Measurements from ENCODE around the gene CTNNBL1. TPM values are rescaled to one million over a fixed set of nuclear protein-coding genes. Genes with fewer than 3 reads are reported as not detected.
A peak's percentile ranks its signal among the peaks of the same experiment; 100 is the strongest.

The CTNNBL1 gene
- total and polyA plus RNA-seq, 7 donors: 26.7 to 44.0 (median 37.9) TPM

GRCh38 chr20:37885593-37886503, 192.0 kb downstream of the CTNNBL1 start:
- DNase-seq: no peak
- Histone ChIP-seq H3K36me3 (ENCODE audit: insufficient read depth in 1 of 2, low read depth in 1 of 2) (no peaks in the 10 kb centered on the region), H3K4me3 (no peak overlapping the region), H3K4me1 (peaks cover 6% of the 10 kb centered on the region), H3K27ac (no peak overlapping the region), H3K9me3 (no peaks in the 10 kb centered on the region), H3K27me3 (ENCODE audit: insufficient read depth in 3 of 3, low read length in 2 of 3) (peaks cover 0 to 33% (median 5%) of the 10 kb centered on the region in 3 donors)
- 26 to 33% (median 32%) methylated on average over 31 to 32 of the region's 32 CpGs for WGBS, 3 donors
- TF ChIP-seq CTCF (IDR thresholded peaks at IDR 0.05): no peak
- intact Hi-C loops (cut with DNase I): no loop called here
- ATAC-seq: no peak

GRCh38 chr20:37886851-37887297, 193.0 kb downstream of the CTNNBL1 start:
- H3K36me3 ChIP-seq (ENCODE audit: insufficient read depth in 1 of 2, low read depth in 1 of 2): no peaks in the 10 kb centered on the region
- peaks cover 0 to 33% (median 4%) of the 10 kb centered on the region in 3 donors for H3K27me3 ChIP-seq (ENCODE audit: insufficient read depth in 3 of 3, low read length in 2 of 3)
- H3K9me3 ChIP-seq: no peaks in the 10 kb centered on the region
- ATAC-seq (peak in 1 of 4 donors; percentile 40), DNase-seq (peak in 1 of 2 donors; percentile 16)
- intact Hi-C loops (cut with DNase I): no loop called here
- H3K4me3 ChIP-seq: no peak overlapping the region
- 69 to 78% (median 71%) methylated on average over 4 of the region's 4 CpGs for WGBS, 3 donors
- TF ChIP-seq CTCF (IDR thresholded peaks at IDR 0.05): no peak
- no peak overlapping the region for H3K27ac ChIP-seq
- no peaks in the 10 kb centered on the region for H3K4me1 ChIP-seq

DNA sequence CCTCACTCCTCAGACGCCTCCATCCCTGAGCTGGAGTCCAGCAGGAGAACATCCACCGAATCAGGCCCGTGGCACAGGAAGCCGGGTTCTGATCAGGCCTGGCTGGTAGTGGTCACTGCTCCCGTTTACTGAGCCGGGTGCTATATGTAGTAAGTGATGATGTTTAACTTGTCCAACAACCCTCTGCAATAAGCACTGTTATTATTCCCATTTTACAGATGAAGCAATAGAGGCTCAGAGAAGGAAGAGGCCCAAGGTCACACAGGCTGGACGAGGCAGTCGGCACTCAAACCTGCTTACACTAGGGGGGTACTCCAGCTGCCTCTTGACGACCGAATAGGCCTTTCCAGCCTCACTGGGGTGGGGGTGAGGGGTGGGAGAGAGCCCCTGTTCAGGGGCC, 194.8 kb downstream of the CTNNBL1 start:
- 94 to 97% (median 95%) methylated on average over 10 of the region's 10 CpGs for WGBS, 3 donors
- intact Hi-C loops (cut with DNase I): no loop called here
- TF ChIP-seq CTCF (IDR thresholded peaks at IDR 0.05): no peak

GRCh38 chr20:37890108-37890507, 196.3 kb downstream of the CTNNBL1 start:
- Histone ChIP-seq H3K27me3 (ENCODE audit: insufficient read depth in 3 of 3, low read length in 2 of 3) (peaks cover 0 to 13% (median 0%) of the 10 kb centered on the region in 3 donors), H3K27ac (no peak overlapping the region), H3K36me3 (ENCODE audit: insufficient read depth in 1 of 2, low read depth in 1 of 2) (no peaks in the 10 kb centered on the region), H3K4me1 (no peaks in the 10 kb centered on the region), H3K9me3 (no peaks in the 10 kb centered on the region), H3K4me3 (no peak overlapping the region)
- intact Hi-C loops (cut with DNase I): loop anchor here in 1 of 2 donors (10.0 kb wide), 1 partner anchor 275 kb away; the partner anchor contains the start of gene TGM2
- WGBS, 3 donors: 77 to 86% (median 81%) methylated on average over 5 of the region's 5 CpGs
- no peak for DNase-seq
- no peak for ATAC-seq
- TF ChIP-seq CTCF (IDR thresholded peaks at IDR 0.05): no peak

More for the DNA sequence above, 194.8 kb downstream of the CTNNBL1 start:
- ATAC-seq: no peak
- DNase-seq: no peak
- no peaks in the 10 kb centered on the region for H3K36me3 ChIP-seq (ENCODE audit: insufficient read depth in 1 of 2, low read depth in 1 of 2)
- no peak overlapping the region for H3K27ac ChIP-seq
- peaks cover 0 to 23% (median 0%) of the 10 kb centered on the region in 3 donors for H3K27me3 ChIP-seq (ENCODE audit: insufficient read depth in 3 of 3, low read length in 2 of 3)
- H3K9me3 ChIP-seq: no peaks in the 10 kb centered on the region
- no peaks in the 10 kb centered on the region for H3K4me1 ChIP-seq
- no peak overlapping the region for H3K4me3 ChIP-seq
